Liver (tissue), 3 donors: ENCODE results near the gene C12orf76.

Experiments
- CTCF ChIP-seq: fragments of 150-350 bp; IDR thresholded peaks from 2 replicates; pipeline ENCODE4 v1.5.1; 2017; ENCODE audit warnings: improper control_type of control experiment, low read depth, low read length; ENCODE audit not compliant: missing input control
- FOXA1 ChIP-seq: IDR thresholded peaks from 2 replicates; pipeline ENCODE4 v1.6.1; 2016; ENCODE audit warnings: antibody characterized with exemption
- GABPA ChIP-seq, 2 donors: IDR thresholded peaks in 1 of 2; conservative IDR thresholded peaks in 1 of 2; 2 replicates each; pipeline ENCODE4 v1.6.1; 2016; ENCODE audit warnings: antibody characterized with exemption in 2 of 2, mild to moderate bottlenecking in 1 of 2, moderate library complexity in 1 of 2
- JUND ChIP-seq, 2 donors: IDR thresholded peaks; 2 replicates each; pipeline ENCODE4 v1.6.1; 2016; ENCODE audit warnings: antibody characterized with exemption in 2 of 2
- NR2F2 ChIP-seq: IDR thresholded peaks from 2 replicates; pipeline ENCODE4 v1.6.1; 2016; ENCODE audit warnings: antibody characterized with exemption
- RAD21 ChIP-seq, 2 donors: IDR thresholded peaks; 2 replicates each; pipeline ENCODE4 v1.6.1; 2016; ENCODE audit warnings: antibody characterized with exemption in 2 of 2, mild to moderate bottlenecking in 2 of 2
- YY1 ChIP-seq: IDR thresholded peaks from 2 replicates; pipeline ENCODE4 v1.6.1; 2016; ENCODE audit warnings: antibody characterized with exemption, mild to moderate bottlenecking
- TF ChIP-seq, protein P1 (sequence below): IDR thresholded peaks from 2 replicates; pipeline ENCODE4 v1.6.1; 2016; ENCODE audit warnings: antibody characterized with exemption, mild to moderate bottlenecking
- donor health status: healthy.
- donor health status: healthy.

- TF ChIP-seq CTCF (no peak), JUND (IDR thresholded peaks at IDR 0.05) (no peak), GABPA (IDR thresholded peaks at IDR 0.05 in 1 of 2, conservative IDR thresholded peaks at IDR 0.05 in 1 of 2) (no peak), NR2F2 (no peak), FOXA1 (no peak), RAD21 (IDR thresholded peaks at IDR 0.05) (no peak), YY1 (no peak)
- TF ChIP-seq, protein P1, sequence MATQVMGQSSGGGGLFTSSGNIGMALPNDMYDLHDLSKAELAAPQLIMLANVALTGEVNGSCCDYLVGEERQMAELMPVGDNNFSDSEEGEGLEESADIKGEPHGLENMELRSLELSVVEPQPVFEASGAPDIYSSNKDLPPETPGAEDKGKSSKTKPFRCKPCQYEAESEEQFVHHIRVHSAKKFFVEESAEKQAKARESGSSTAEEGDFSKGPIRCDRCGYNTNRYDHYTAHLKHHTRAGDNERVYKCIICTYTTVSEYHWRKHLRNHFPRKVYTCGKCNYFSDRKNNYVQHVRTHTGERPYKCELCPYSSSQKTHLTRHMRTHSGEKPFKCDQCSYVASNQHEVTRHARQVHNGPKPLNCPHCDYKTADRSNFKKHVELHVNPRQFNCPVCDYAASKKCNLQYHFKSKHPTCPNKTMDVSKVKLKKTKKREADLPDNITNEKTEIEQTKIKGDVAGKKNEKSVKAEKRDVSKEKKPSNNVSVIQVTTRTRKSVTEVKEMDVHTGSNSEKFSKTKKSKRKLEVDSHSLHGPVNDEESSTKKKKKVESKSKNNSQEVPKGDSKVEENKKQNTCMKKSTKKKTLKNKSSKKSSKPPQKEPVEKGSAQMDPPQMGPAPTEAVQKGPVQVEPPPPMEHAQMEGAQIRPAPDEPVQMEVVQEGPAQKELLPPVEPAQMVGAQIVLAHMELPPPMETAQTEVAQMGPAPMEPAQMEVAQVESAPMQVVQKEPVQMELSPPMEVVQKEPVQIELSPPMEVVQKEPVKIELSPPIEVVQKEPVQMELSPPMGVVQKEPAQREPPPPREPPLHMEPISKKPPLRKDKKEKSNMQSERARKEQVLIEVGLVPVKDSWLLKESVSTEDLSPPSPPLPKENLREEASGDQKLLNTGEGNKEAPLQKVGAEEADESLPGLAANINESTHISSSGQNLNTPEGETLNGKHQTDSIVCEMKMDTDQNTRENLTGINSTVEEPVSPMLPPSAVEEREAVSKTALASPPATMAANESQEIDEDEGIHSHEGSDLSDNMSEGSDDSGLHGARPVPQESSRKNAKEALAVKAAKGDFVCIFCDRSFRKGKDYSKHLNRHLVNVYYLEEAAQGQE: no peak
Observed at GRCh38 chr12:110068654-110069053, 20.3 kb upstream of the C12orf76 start.
